Pancreas (tissue), 10 donors: ENCODE measurements around the gene MCCC2. TPM values are rescaled to one million over a fixed set of nuclear protein-coding genes. Genes with fewer than 3 reads are reported as not detected.
"Not testable (repeated sequence)": the region's sequence is repeated elsewhere in the genome, so short reads cannot be mapped to it uniquely, and the experiment has no call there.

Experiments
- ATAC-seq, 4 donors: fragments of 200-7000 bp; cut with Tn5 transposase; one replicate each; pipeline versions ENCODE4 v1.8.0 to v1.9.1; 2020; ENCODE audit warnings: mild to moderate bottlenecking in 4 of 4, moderate library complexity in 4 of 4
- DNase-seq, 6 donors: peaks; one replicate each; pipeline ENCODE4 v3.0.0-alpha.2; 2020
- FAIRE-seq: peaks from 2 replicates; lab custom pipeline; 2012; peaks lifted over from hg19 to GRCh38; lab: Jason Lieb, UNC
- H3K27ac ChIP-seq, 4 donors: fragments of 200-600 bp; sonication (generic); 1 replicate in 3 of 4; 2 replicates in 1 of 4; pipeline versions ENCODE4 v1.5.0 to v1.8.0; 2020
- H3K27me3 ChIP-seq, 4 donors: fragments of 200-600 bp; one replicate each; pipeline ENCODE4 v1.8.0; 2021
- H3K36me3 ChIP-seq, 3 donors: fragments of 200-600 bp; sonication (generic) in 1 of 3; one replicate each; pipeline versions ENCODE4 v1.5.0 to v1.8.0; 2020 to 2021
- H3K4me1 ChIP-seq, 3 donors: fragments of 200-600 bp; one replicate each; pipeline ENCODE4 v1.8.0; 2021
- H3K4me3 ChIP-seq, 4 donors: fragments of 200-600 bp; sonication (generic) in 2 of 4; one replicate each; pipeline versions ENCODE4 v1.5.0 to v1.8.0; 2020 to 2021
- H3K9me3 ChIP-seq, 4 donors: fragments of 200-600 bp; one replicate each; pipeline ENCODE4 v1.8.0; 2021
- CTCF ChIP-seq, 4 donors: fragments of 200-600 bp; sonication (generic) in 3 of 4; IDR thresholded peaks; one replicate each; pipeline versions ENCODE4 v1.5.0 to v1.8.0; 2021; ENCODE audit warnings: antibody characterized with exemption in 4 of 4
- WGBS, 2 donors: extraction: QIAGEN DNeasy Blood & Tissue Kit; methylation state at CpG; one replicate each; pipeline ENCODE4 v1.1.7; 2013; 5-methylcytosine and 5-hydroxymethylcytosine counted together
- intact Hi-C, 3 donors: fragments of 100-400 bp; cut with DNase I; formaldehyde crosslinking; loops; one replicate each; pipeline versions ENCODE4 v1.11.1 to v1.14.2; 2022
- polyA plus RNA-seq, 2 donors: library from polyadenylated mRNA; stranded (reverse); fragments of 200-250 nt; gene quantifications; one replicate each; pipeline ENCODE4 v1.2.3, GENCODE V29; 2013
- total RNA-seq, 6 donors: library from RNA; stranded (reverse); fragmentation: NEBNext Ultra II Directional in 4 of 6; extraction: Animal tissue kit (Norgen Biotek cat#: 25700) in 4 of 6; gene quantifications; one replicate each; pipeline versions ENCODE4 v1.2.1 to v1.2.4, GENCODE V29; 2021 to 2023
- donor health status: healthy with polysubstance abuse.
- donor health status: DM: no; HTN: no; CAD: no; lungs with moderate emphysema.
- donor health status: DM: no; HTN: no; CAD: no.
- donor health status: control.
- donor health status: control.
- donor health status: Bipolar disorder and iron deficiency.
- donor health status: DM: yes; HTN: yes; CAD: no.
- donor health status: DM: no; HTN: no; CAD: no.
- donor health status: DM: no; HTN: no; CAD: no.
- donor health status: DM: yes; HTN: yes; CAD: no.

Gene MCCC2
- 10 to 100 TPM; 15.6 to 26.3 (median 22.5) TPM for total RNA-seq
- polyA plus RNA-seq, result 10 to 100 TPM; 12.5 to 19.9 TPM

- peaks cover 0 to 12% (median 0%) of the 10 kb centered on the region in 3 donors for H3K4me1 ChIP-seq
- no peaks in the 10 kb centered on the region for H3K36me3 ChIP-seq
- ATAC-seq, result peak; percentile 98 to 100 (median 99)
- H3K4me3 ChIP-seq, result peak within 1 kb of the TSS; percentile 47 to 76 (median 64)
- no peak for FAIRE-seq
- intact Hi-C loops, result no loop called here
- no peak for TF ChIP-seq CTCF (IDR thresholded peaks at IDR 0.05)
- H3K27ac ChIP-seq, result peak within 1 kb of the TSS; percentile 81 to 91 (median 84)
- H3K9me3 ChIP-seq, result no peaks in the 10 kb centered on the region
- WGBS, 2 donors, result 0% methylated on average over 55 to 56 of the region's 56 CpGs
- peak; percentile 96 to 99 (median 98) for DNase-seq
- H3K27me3 ChIP-seq, result no peaks in the 10 kb centered on the region
Measured at GRCh38 chr5:71586941-71587765, at the start of gene MCCC2. Gene MCCC2 (plus strand): TSS chr5:71587340. CDS start chr5:71587426, 86 bp downstream.

GRCh38 chr5:71537687-71538086 lies 49.5 kb upstream of the MCCC2 start:
- intact Hi-C loops, result no loop called here
- Histone ChIP-seq H3K27me3 (no peaks in the 10 kb centered on the region), H3K36me3 (peaks cover 0 to 29% (median 9%) of the 10 kb centered on the region in 3 donors), H3K4me3 (no peak overlapping the region), H3K27ac (no peak overlapping the region), H3K9me3 (no peaks in the 10 kb centered on the region), H3K4me1 (no peaks in the 10 kb centered on the region)
- TF ChIP-seq CTCF (IDR thresholded peaks at IDR 0.05), result no peak
- ATAC-seq, result no peak
- no peak for DNase-seq
- FAIRE-seq, result no peak
- WGBS, 2 donors, result 81 to 85% methylated on average over 3 of the region's 3 CpGs

- H3K9me3 ChIP-seq, H3K4me1 ChIP-seq, DNase-seq, ATAC-seq, H3K27me3 ChIP-seq, intact Hi-C loops, H3K4me3 ChIP-seq, FAIRE-seq, H3K27ac ChIP-seq: not testable (repeated sequence)
- H3K36me3 ChIP-seq, result peaks cover 0 to 36% (median 17%) of the 10 kb centered on the region in 3 donors
- WGBS, 2 donors, result 97 to 98% methylated on average over 7 of the region's 7 CpGs
Measured at GRCh38 chr5:71550885-71551284, 36.3 kb upstream of the MCCC2 start.

- H3K27ac ChIP-seq, H3K27me3 ChIP-seq, H3K9me3 ChIP-seq, FAIRE-seq, ATAC-seq, H3K4me3 ChIP-seq, intact Hi-C loops, H3K4me1 ChIP-seq: not testable (repeated sequence)
- 98% methylated on average over 16 to 20 of the region's 27 CpGs for WGBS, 2 donors
- DNase-seq, result peak in 1 of 6 donors; percentile 54
- H3K36me3 ChIP-seq, result peaks cover 0 to 35% (median 17%) of the 10 kb centered on the region in 3 donors
Measured at GRCh38 chr5:71551582-71551981, 35.6 kb upstream of the MCCC2 start.

GRCh38 chr5:71552026-71552749 lies 35.0 kb upstream of the MCCC2 start:
- H3K9me3 ChIP-seq, H3K4me3 ChIP-seq, FAIRE-seq, intact Hi-C loops, H3K27me3 ChIP-seq, H3K4me1 ChIP-seq, ATAC-seq, H3K27ac ChIP-seq: not testable (repeated sequence)
- peaks cover 0 to 40% (median 22%) of the 10 kb centered on the region in 3 donors for H3K36me3 ChIP-seq
- peak in 1 of 6 donors; percentile 64 for DNase-seq
- 95 to 96% methylated on average over 37 to 53 of the region's 53 CpGs for WGBS, 2 donors

- Histone ChIP-seq H3K9me3 (no peaks in the 10 kb centered on the region), H3K36me3 (peaks cover 0 to 34% (median 6%) of the 10 kb centered on the region in 3 donors), H3K27ac (no peak overlapping the region), H3K4me1 (no peaks in the 10 kb centered on the region), H3K4me3 (no peak overlapping the region), H3K27me3 (no peaks in the 10 kb centered on the region)
- intact Hi-C loops, result no loop called here
- no peak for ATAC-seq
- DNase-seq, result no peak
- 98% methylated on average over 4 of the region's 4 CpGs for WGBS, 2 donors
- FAIRE-seq, result no peak
- no peak for TF ChIP-seq CTCF (IDR thresholded peaks at IDR 0.05)
Measured at GRCh38 chr5:71563161-71563560, 24.0 kb upstream of the MCCC2 start.
